GM12878 (cell line): ENCODE results near the gene ZDHHC11B. TPM values are rescaled to one million over a fixed set of nuclear protein-coding genes. Genes with fewer than 3 reads are reported as not detected.

ENCODE experiments used
- BCL11A ChIP-seq: IDR thresholded peaks from 2 replicates; pipeline ENCODE4 v1.6.1; 2011; ENCODE audit warnings: low read depth, low read length
- CHD4 ChIP-seq: fragments of 200-600 bp; sonication (generic); IDR thresholded peaks from 2 replicates; pipeline ENCODE4 v1.6.1; 2016; ENCODE audit warnings: mild to moderate bottlenecking
- FOS ChIP-seq: IDR thresholded peaks from 3 replicates; pipeline ENCODE4 v1.6.1; 2011; ENCODE audit warnings: borderline replicate concordance; ENCODE audit not compliant: insufficient read length; ENCODE audit errors: extremely low read depth
- SP1 ChIP-seq: IDR thresholded peaks from one replicate; pipeline ENCODE4 v1.6.1; 2011; ENCODE audit warnings: low read depth, low read length
- SREBF2 ChIP-seq: IDR thresholded peaks from 2 replicates; pipeline ENCODE4 v1.6.1; 2012; ENCODE audit warnings: mild to moderate bottlenecking, low read length
- STAT1 ChIP-seq: fragments of 450-650 bp; conservative IDR thresholded peaks from 2 replicates; pipeline ENCODE4 v1.6.1; 2014; ENCODE audit warnings: antibody characterized with exemption, mild to moderate bottlenecking
- ZNF217 ChIP-seq: fragments of 450-650 bp; IDR thresholded peaks from 2 replicates; pipeline ENCODE4 v1.6.1; 2017; ENCODE audit warnings: antibody characterized with exemption, mild to moderate bottlenecking
- polyA plus RNA-seq, 11 experiments: library from polyadenylated mRNA; depleted of rRNA in 4 of 11; unstranded in 6 of 11; stranded (reverse) in 5 of 11; fragments of >200 nt; fragmentation: Nextera tagmentation in 4 of 11; fragmentation: Illumina TruSeq in 1 of 11; extraction: Ambion mirVana in 4 of 11; extraction: Trizol in 1 of 11; gene quantifications; 1 replicate in 1 of 11; 2 replicates in 10 of 11; pipeline versions ENCODE4 v1.2.1 to v1.2.3, GENCODE V29; 2011 to 2016; ENCODE audit warnings: inconsistent platforms in 2 of 11, missing spikeins in 2 of 11, low read depth in 1 of 11
- total RNA-seq, 4 experiments: library from RNA; depleted of rRNA in 3 of 4; stranded (reverse); fragments of >200 nt in 3 of 4; fragmentation: Illumina TruSeq in 1 of 4; extraction: Trizol in 1 of 4; gene quantifications; 2 replicates each; pipeline versions ENCODE4 v1.2.1 to v1.2.3, GENCODE V29; 2013 to 2021
- TF ChIP-seq, protein P1 (sequence below): fragments of 450-650 bp; IDR thresholded peaks from 2 replicates; pipeline ENCODE4 v1.6.1; 2018; ENCODE audit warnings: borderline replicate concordance, mild to moderate bottlenecking; ENCODE audit not compliant: partially characterized antibody
- TF ChIP-seq, protein P2 (sequence below): IDR thresholded peaks from 2 replicates; pipeline ENCODE4 v1.6.1; 2011; ENCODE audit warnings: mild to moderate bottlenecking, low read depth, low read length, moderate library complexity; ENCODE audit not compliant: insufficient replicate concordance

ZDHHC11B gene
- total and polyA plus RNA-seq, 10 of the 15 experiments (the other 5 are each of a cell fraction or from before 2014, with no cell fraction given) = 0.01 to 0.10 (median 0.09) TPM; not detected in 7

DNA sequence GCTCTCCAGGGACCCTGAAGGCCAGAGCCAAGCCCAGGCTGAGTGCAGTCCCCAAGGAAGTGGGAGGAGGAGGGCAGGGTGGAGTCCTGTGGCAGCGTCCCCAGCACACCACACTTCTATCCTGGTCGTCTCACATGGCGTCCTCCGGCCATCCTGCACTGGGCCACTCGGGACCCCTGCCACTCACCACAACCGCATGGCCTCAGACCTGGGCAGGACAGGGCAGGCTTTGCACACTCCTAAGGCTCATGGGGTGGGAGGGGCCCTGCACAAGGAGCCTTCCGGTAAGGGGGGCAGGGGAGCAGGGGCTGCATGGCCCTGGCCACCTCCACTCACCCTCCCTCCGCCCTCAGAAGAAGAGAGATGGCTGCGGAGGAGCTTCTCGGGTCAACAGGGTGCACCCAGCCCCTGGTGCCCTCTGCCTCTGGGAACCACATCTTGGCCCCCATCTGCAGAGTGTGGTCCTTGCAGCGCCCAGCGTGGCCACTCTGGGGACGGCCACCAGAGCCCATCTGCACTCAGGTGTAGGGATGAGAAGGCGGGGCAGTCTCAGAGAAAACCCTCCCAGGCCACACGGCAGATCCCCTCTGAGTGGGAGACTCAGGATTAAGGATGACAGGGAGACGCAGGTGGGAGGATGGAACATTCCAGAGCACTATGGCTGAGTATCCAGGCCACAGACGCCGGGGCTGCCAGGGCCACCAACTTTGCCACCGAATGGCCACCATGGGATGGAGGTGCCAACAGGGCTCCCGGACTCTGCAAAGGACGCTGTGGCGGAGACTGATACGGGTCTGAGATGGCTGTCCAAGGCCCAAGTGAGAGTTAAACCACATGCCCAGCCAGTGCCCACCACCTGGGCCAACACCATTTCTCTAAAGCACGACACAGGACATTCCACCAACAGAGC is 99.0 kb downstream of the ZDHHC11B start (continued):
- TF ChIP-seq, protein P1, sequence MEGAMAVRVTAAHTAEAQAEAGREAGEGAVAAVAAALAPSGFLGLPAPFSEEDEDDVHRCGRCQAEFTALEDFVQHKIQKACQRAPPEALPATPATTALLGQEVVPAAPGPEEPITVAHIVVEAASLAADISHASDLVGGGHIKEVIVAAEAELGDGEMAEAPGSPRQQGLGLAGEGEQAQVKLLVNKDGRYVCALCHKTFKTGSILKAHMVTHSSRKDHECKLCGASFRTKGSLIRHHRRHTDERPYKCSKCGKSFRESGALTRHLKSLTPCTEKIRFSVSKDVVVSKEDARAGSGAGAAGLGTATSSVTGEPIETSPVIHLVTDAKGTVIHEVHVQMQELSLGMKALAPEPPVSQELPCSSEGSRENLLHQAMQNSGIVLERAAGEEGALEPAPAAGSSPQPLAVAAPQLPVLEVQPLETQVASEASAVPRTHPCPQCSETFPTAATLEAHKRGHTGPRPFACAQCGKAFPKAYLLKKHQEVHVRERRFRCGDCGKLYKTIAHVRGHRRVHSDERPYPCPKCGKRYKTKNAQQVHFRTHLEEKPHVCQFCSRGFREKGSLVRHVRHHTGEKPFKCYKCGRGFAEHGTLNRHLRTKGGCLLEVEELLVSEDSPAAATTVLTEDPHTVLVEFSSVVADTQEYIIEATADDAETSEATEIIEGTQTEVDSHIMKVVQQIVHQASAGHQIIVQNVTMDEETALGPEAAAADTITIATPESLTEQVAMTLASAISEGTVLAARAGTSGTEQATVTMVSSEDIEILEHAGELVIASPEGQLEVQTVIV = no peak
- TF ChIP-seq STAT1 = no peak
- TF ChIP-seq SREBF2 = no peak
- no peak for TF ChIP-seq FOS
- TF ChIP-seq CHD4 = no peak
- no peak for TF ChIP-seq ZNF217
- TF ChIP-seq BCL11A = no peak
- no peak for TF ChIP-seq SP1
- TF ChIP-seq, protein P2, sequence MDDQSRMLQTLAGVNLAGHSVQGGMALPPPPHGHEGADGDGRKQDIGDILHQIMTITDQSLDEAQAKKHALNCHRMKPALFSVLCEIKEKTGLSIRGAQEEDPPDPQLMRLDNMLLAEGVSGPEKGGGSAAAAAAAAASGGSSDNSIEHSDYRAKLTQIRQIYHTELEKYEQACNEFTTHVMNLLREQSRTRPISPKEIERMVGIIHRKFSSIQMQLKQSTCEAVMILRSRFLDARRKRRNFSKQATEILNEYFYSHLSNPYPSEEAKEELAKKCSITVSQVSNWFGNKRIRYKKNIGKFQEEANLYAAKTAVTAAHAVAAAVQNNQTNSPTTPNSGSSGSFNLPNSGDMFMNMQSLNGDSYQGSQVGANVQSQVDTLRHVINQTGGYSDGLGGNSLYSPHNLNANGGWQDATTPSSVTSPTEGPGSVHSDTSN = no peak
